ENCODE data around the gene DTWD2.
A peak's percentile ranks its signal among the peaks of the same experiment; 100 is the strongest.
"Not testable (repeated sequence)": the region's sequence is repeated elsewhere in the genome, so short reads cannot be mapped to it uniquely, and the experiment has no call there.

The DTWD2 gene

GRCh38 chr5:118987988-118988865 is at the start of gene DTWD2:
TSS of gene DTWD2 (minus strand) at chr5:118988547. CDS start at chr5:118988511, 36 bp downstream.
- DNase-seq (ENCODE audit: low spot score) = peak; percentile 97

GRCh38 chr5:119037496-119038215 is 49.3 kb upstream of the DTWD2 start:
- no peak for DNase-seq (ENCODE audit: low spot score)

- DNase-seq (ENCODE audit: low spot score) = peak; percentile 65
Observed at GRCh38 chr5:119036101-119036762, 47.9 kb upstream of the DTWD2 start.

- DNase-seq (ENCODE audit: low spot score) = no peak
Observed at GRCh38 chr5:119033135-119033534, 44.8 kb upstream of the DTWD2 start.

GRCh38 chr5:119032656-119033055 is 44.3 kb upstream of the DTWD2 start:
- DNase-seq (ENCODE audit: low spot score) = no peak

- DNase-seq (ENCODE audit: low spot score) = no peak
Observed at GRCh38 chr5:119031905-119032304, 43.6 kb upstream of the DTWD2 start.

GRCh38 chr5:119031011-119031886 is 42.9 kb upstream of the DTWD2 start:
- DNase-seq (ENCODE audit: low spot score) = no peak

- DNase-seq (ENCODE audit: low spot score) = no peak
Observed at GRCh38 chr5:119028575-119028974, 40.2 kb upstream of the DTWD2 start.

- DNase-seq (ENCODE audit: low spot score) = no peak
Observed at GRCh38 chr5:119022773-119023172, 34.4 kb upstream of the DTWD2 start.

GRCh38 chr5:119022017-119022745 is 33.8 kb upstream of the DTWD2 start:
- peak; percentile 62 for DNase-seq (ENCODE audit: low spot score)

- DNase-seq (ENCODE audit: low spot score) = no peak
Observed at GRCh38 chr5:119021149-119021732, 32.9 kb upstream of the DTWD2 start.

- DNase-seq (ENCODE audit: low spot score) = no peak
Observed at GRCh38 chr5:119019949-119020348, 31.6 kb upstream of the DTWD2 start.

- no peak for DNase-seq (ENCODE audit: low spot score)
Observed at GRCh38 chr5:119019501-119019900, 31.2 kb upstream of the DTWD2 start.

- DNase-seq (ENCODE audit: low spot score) = no peak
Observed at GRCh38 chr5:119017994-119018393, 29.6 kb upstream of the DTWD2 start.

- DNase-seq (ENCODE audit: low spot score) = no peak
Observed at GRCh38 chr5:119016125-119016774, 27.9 kb upstream of the DTWD2 start.

- DNase-seq (ENCODE audit: low spot score) = no peak
Observed at GRCh38 chr5:119011186-119011585, 22.8 kb upstream of the DTWD2 start.

GRCh38 chr5:119010206-119010605 is 21.9 kb upstream of the DTWD2 start:
- DNase-seq (ENCODE audit: low spot score) = no peak

GRCh38 chr5:119009131-119009530 is 20.8 kb upstream of the DTWD2 start:
- DNase-seq (ENCODE audit: low spot score) = no peak

GRCh38 chr5:118999696-119000095 is 11.3 kb upstream of the DTWD2 start:
- DNase-seq (ENCODE audit: low spot score) = no peak

- DNase-seq (ENCODE audit: low spot score) = not testable (repeated sequence)
Observed at GRCh38 chr5:118998861-118999260, 10.5 kb upstream of the DTWD2 start.

Measured in GM03348 (cell line).